ENCODE data around the gene OR4D1. TPM values are rescaled to one million over a fixed set of nuclear protein-coding genes. Genes with fewer than 3 reads are reported as not detected.

The OR4D1 gene
- total and polyA plus RNA-seq, 2 of the 4 experiments (the other 2 are of a cell fraction), result not detected

DNA sequence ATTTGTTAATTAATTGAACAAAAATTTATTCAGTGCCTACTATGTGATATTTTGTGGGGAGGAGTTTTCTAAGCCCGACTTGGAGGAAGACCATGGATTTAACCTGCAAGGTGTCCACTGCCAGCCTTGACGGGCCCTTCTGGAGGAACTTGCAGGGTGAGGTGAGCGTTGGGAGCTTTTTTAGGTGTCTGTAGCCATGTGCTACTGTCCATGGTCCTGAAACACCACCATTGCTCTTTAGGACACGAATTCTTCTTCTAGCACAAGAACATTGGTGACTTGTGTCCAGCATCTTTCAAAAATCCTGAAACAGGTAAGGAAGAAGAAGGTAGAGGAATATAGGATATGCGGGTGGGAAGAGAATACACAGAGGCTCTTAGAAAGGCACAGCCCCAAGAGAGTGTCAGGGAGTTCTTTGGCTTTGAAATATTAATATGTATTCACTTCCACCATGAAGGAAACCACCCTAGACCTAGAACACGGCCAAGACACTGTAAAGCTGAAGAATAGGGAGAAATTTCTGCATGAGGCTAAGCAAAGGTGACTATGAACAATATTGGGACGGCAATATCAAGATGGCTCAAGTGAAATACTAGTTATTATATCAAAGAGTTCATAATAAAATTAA, 27.9 kb upstream of the OR4D1 start:
- H2BK20ac ChIP-seq (ENCODE audit: low read depth, low read length), result no peak overlapping the region
- TF ChIP-seq CHD1 (IDR thresholded peaks at IDR 0.05; ENCODE audit: low read depth, low read length), result no peak
- TF ChIP-seq CEBPB (IDR thresholded peaks at IDR 0.05; ENCODE audit: low read depth, low read length), result no peak
- TF ChIP-seq, protein P1, sequence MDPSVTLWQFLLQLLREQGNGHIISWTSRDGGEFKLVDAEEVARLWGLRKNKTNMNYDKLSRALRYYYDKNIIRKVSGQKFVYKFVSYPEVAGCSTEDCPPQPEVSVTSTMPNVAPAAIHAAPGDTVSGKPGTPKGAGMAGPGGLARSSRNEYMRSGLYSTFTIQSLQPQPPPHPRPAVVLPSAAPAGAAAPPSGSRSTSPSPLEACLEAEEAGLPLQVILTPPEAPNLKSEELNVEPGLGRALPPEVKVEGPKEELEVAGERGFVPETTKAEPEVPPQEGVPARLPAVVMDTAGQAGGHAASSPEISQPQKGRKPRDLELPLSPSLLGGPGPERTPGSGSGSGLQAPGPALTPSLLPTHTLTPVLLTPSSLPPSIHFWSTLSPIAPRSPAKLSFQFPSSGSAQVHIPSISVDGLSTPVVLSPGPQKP (IDR thresholded peaks at IDR 0.05; ENCODE audit: borderline replicate concordance, low read depth, low read length), result no peak
- TF ChIP-seq POLR2A (IDR thresholded peaks at IDR 0.05; ENCODE audit: low read depth, low read length), result no peak
- TF ChIP-seq FOS (IDR thresholded peaks at IDR 0.05; ENCODE audit: low read depth, low read length), result no peak
- TF ChIP-seq MXI1 (IDR thresholded peaks at IDR 0.05; ENCODE audit: borderline replicate concordance, low read depth, low read length), result no peak
- TF ChIP-seq RCOR1 (IDR thresholded peaks at IDR 0.05; ENCODE audit: insufficient replicate concordance, low read length), result no peak
- TF ChIP-seq NFE2L2 (IDR thresholded peaks at IDR 0.05; ENCODE audit: low read depth, low read length), result no peak
- TF ChIP-seq BHLHE40 (IDR thresholded peaks at IDR 0.05; ENCODE audit: low read depth, low read length), result no peak
- no peak for TF ChIP-seq RFX5 (IDR thresholded peaks at IDR 0.05; ENCODE audit: low read depth, low read length)
- TF ChIP-seq, protein P2, sequence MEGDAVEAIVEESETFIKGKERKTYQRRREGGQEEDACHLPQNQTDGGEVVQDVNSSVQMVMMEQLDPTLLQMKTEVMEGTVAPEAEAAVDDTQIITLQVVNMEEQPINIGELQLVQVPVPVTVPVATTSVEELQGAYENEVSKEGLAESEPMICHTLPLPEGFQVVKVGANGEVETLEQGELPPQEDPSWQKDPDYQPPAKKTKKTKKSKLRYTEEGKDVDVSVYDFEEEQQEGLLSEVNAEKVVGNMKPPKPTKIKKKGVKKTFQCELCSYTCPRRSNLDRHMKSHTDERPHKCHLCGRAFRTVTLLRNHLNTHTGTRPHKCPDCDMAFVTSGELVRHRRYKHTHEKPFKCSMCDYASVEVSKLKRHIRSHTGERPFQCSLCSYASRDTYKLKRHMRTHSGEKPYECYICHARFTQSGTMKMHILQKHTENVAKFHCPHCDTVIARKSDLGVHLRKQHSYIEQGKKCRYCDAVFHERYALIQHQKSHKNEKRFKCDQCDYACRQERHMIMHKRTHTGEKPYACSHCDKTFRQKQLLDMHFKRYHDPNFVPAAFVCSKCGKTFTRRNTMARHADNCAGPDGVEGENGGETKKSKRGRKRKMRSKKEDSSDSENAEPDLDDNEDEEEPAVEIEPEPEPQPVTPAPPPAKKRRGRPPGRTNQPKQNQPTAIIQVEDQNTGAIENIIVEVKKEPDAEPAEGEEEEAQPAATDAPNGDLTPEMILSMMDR (conservative IDR thresholded peaks at IDR 0.05; ENCODE audit: low read depth, low read length), result no peak
- H3K23ac ChIP-seq (ENCODE audit: low read depth, low read length), result no peak overlapping the region
- no peak overlapping the region for H3K4me3 ChIP-seq (ENCODE audit: insufficient read depth, low read depth, low read length)
- no peak overlapping the region for H2BK5ac ChIP-seq (ENCODE audit: low read depth, low read length, poor library complexity, severe bottlenecking)
- no peak overlapping the region for H3K9ac ChIP-seq (ENCODE audit: low read depth, low read length)
- H2BK15ac ChIP-seq (ENCODE audit: low read depth, low read length), result no peak overlapping the region
- intact Hi-C loops (cut with micrococcal nuclease), result loop anchor here (5.0 kb wide), 1 partner anchor 327 kb away; no protein-coding TSS in a partner anchor
- H2AK5ac ChIP-seq (ENCODE audit: low read depth, low read length), result no peak overlapping the region
- H3K27ac ChIP-seq (ENCODE audit: insufficient read depth, low read length), result no peak overlapping the region
- H3K27me3 ChIP-seq (ENCODE audit: control insufficient read depth, insufficient read depth, low read length), result peaks cover 7% of the 10 kb centered on the region; the same call in 1 of the 2 replicates
- no peak overlapping the region for H4K8ac ChIP-seq (ENCODE audit: low read depth in 2 of 2, low read length in 2 of 2)
- WGBS, 2 experiments (ENCODE audit: extremely low coverage in 2 of 2, insufficient read length in 1 of 2), result no CpG with 5 or more reads among the region's 7 CpGs
- H2AK9ac ChIP-seq (replicated peaks; ENCODE audit: low read depth, low read length, poor library complexity), result no peak overlapping the region
- ChIA-PET POLR2A (ENCODE audit: unreplicated experiment) (no interaction called here), CTCF (no interaction called here)
- H3K9me1 ChIP-seq (ENCODE audit: insufficient read depth, low read length), result peaks cover 3% of the 10 kb centered on the region; the same call in 1 of the 2 replicates
- no peaks in the 10 kb centered on the region for H4K20me1 ChIP-seq (ENCODE audit: insufficient read depth, low read length)
- H3K4me2 ChIP-seq (ENCODE audit: low read depth, low read length), result no peak overlapping the region
- no peak overlapping the region for H3K14ac ChIP-seq (replicated peaks; ENCODE audit: low read depth, low read length)
- H2AFZ ChIP-seq (replicated peaks; ENCODE audit: low read length, poor library complexity), result no peak overlapping the region
- ATAC-seq (ENCODE audit: low read depth), result peak; percentile 76
- no TSS peak for BruUV-seq (replicated peaks)
- H3K9me3 ChIP-seq (ENCODE audit: control insufficient read depth, insufficient read depth, low read length), result no peaks in the 10 kb centered on the region
- no peak overlapping the region for H4K5ac ChIP-seq (ENCODE audit: low read depth, low read length)
- in situ Hi-C loops (cut with MboI; ENCODE audit: low sequenced_read_pairs), result loop anchor here (25.0 kb wide), 2 partner anchors 883 to 1008 kb away; no protein-coding TSS in a partner anchor
- H3K4ac ChIP-seq (ENCODE audit: low read depth, low read length), result no peak overlapping the region
- peak; percentile 66 for DNase-seq
- dilution Hi-C loops (cut with HindIII; ENCODE audit: low sequenced_read_pairs, unreplicated experiment), result no loop called here
- no peak overlapping the region for H3K18ac ChIP-seq (ENCODE audit: low read depth, low read length)
- H2BK120ac ChIP-seq (ENCODE audit: low read depth, low read length), result no peak overlapping the region
- H3K56ac ChIP-seq (ENCODE audit: extremely low read depth, insufficient read depth, low read length), result no peak overlapping the region
- H3K36me3 ChIP-seq (ENCODE audit: control insufficient read depth, insufficient read depth, low read length), result no peaks in the 10 kb centered on the region
- no peaks in the 10 kb centered on the region for H3K79me1 ChIP-seq (ENCODE audit: low read depth in 1 of 2, low read length in 2 of 2)
- H3K4me1 ChIP-seq (ENCODE audit: control insufficient read depth, insufficient read depth, low read length), result no peaks in the 10 kb centered on the region
- no peak overlapping the region for H4K91ac ChIP-seq (ENCODE audit: insufficient read depth, low read depth, low read length)

All from IMR-90 (cell line).